Fibroblast of pulmonary artery (primary cell): Measurements from ENCODE around the gene ARHGAP42.

Experiments
- DNase-seq: peaks from one replicate; pipeline ENCODE4 v3.0.0-alpha.2; 2010; ENCODE audit warnings: low read depth
- H3K4me3 ChIP-seq: replicated peaks from 2 replicates; pipeline ENCODE4 v1.5.1; 2011; ENCODE audit warnings: low read depth, mild to moderate bottlenecking, control low read depth, low read length, moderate library complexity
- TF ChIP-seq, protein P1 (sequence below): IDR thresholded peaks from 2 replicates; pipeline ENCODE4 v1.5.1; 2011; ENCODE audit warnings: mild to moderate bottlenecking, control low read depth, low read length, inconsistent platforms; ENCODE audit errors: missing control alignments

Gene ARHGAP42

DNA sequence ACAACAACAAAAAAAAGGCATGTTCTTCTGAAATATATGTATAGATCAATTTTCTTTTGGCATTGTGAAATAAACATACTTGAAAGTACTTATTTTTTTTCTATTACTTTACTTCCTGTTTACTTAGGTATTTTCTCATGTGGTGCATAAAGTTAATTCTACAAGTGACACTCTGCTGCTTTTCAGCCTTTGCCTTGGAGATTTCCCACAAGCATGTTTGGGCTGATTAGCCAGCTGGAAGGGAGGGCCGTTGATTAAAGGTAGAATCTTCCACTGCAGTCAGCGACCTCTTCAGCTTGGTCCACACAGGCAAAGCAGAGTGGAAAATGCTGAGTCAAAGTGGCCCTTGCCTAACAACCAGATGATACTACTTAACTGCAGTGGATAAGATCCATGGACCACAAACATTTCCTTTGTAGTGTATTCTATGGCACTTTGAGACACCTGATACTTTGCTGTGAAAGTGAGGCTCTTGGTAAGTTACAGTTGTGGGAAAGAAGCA lies 176.0 kb downstream of the ARHGAP42 start:
- DNase-seq, result peak; percentile 80
- no peak overlapping the region for H3K4me3 ChIP-seq
- TF ChIP-seq, protein P1, sequence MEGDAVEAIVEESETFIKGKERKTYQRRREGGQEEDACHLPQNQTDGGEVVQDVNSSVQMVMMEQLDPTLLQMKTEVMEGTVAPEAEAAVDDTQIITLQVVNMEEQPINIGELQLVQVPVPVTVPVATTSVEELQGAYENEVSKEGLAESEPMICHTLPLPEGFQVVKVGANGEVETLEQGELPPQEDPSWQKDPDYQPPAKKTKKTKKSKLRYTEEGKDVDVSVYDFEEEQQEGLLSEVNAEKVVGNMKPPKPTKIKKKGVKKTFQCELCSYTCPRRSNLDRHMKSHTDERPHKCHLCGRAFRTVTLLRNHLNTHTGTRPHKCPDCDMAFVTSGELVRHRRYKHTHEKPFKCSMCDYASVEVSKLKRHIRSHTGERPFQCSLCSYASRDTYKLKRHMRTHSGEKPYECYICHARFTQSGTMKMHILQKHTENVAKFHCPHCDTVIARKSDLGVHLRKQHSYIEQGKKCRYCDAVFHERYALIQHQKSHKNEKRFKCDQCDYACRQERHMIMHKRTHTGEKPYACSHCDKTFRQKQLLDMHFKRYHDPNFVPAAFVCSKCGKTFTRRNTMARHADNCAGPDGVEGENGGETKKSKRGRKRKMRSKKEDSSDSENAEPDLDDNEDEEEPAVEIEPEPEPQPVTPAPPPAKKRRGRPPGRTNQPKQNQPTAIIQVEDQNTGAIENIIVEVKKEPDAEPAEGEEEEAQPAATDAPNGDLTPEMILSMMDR, result no peak

- no peak overlapping the region for H3K4me3 ChIP-seq
- no peak for DNase-seq
- TF ChIP-seq, protein P1, result no peak
These were observed 178.5 kb downstream of the ARHGAP42 start for GRCh38 chr11:100865443-100866065.

- TF ChIP-seq, protein P1, result no peak
- H3K4me3 ChIP-seq, result no peak overlapping the region
- no peak for DNase-seq
These were observed 179.4 kb downstream of the ARHGAP42 start for GRCh38 chr11:100866453-100866852.

DNA sequence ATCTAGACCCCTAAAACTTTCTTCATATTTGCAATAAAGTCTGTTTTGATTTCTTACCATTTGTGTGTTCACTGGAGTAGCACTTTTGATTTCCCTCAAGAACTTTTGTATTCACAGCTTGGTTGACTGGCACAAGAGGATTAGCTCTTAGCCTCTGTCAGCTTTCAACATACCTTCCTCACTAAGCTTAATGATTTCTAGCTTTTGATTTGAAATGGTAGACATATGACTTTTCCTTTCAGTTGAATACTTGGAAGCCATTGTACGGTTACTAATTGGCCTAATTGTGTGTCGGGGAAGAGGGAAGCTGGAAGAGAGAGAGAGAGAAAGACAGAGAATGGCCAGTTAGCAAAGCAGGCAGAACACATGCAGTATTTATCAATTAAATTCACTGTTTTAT lies 180.5 kb downstream of the ARHGAP42 start:
- no peak for DNase-seq
- no peak overlapping the region for H3K4me3 ChIP-seq
- TF ChIP-seq, protein P1, result no peak

DNA sequence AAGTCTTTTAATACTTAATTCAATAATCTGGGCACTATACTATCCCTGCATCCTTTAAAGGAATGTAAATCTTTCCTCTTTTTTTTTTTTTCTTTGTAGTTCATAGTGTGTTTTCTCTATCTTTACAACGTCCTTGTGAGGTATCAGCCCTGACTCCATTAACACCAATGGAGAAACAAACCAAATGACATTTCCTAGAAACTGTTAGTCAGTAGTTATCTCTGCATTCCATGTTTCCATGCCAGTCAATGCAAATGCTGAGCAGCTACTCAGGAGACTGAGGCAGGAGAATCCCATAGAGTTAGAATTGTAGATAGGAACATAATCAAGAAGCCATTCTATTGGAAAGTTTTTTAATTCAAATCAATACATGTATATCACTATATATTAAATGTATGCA lies 182.2 kb downstream of the ARHGAP42 start:
- TF ChIP-seq, protein P1, result no peak

GRCh38 chr11:100870138-100870537 lies 183.1 kb downstream of the ARHGAP42 start:
- DNase-seq, result no peak
- TF ChIP-seq, protein P1, result no peak
- H3K4me3 ChIP-seq, result no peak overlapping the region

More for the DNA sequence above, 182.2 kb downstream of the ARHGAP42 start:
- no peak for DNase-seq
- H3K4me3 ChIP-seq, result no peak overlapping the region
